ENCODE data around the gene TXNL4A. TPM values are rescaled to one million over a fixed set of nuclear protein-coding genes. Genes with fewer than 3 reads are reported as not detected.

TXNL4A gene
- total RNA-seq, 2 experiments from 2014 or later: 55.0 to 55.7 TPM

DNA sequence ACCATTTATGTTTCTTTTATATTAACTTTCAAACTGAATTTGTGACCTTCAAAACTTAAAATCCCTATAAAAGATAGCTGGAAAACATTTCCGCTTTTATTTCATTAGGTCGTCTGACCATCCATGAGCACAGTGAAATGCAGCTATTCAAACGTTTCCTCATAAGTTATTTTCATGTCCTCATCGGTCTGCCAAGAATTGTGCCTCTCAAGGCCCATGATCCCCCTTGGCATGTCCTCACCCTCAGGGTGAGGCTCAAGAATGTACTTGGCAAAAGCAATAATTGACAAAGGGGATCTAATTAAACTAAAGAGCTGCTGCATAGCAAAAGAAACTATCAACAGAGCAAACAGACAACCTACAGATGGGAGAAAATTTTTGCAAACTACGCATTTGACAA, 49.3 kb downstream of the TXNL4A start:
- DNase-seq (no peak), ATAC-seq (ENCODE audit: poor library complexity) (no peak)
- no peak for TF ChIP-seq CTCF (IDR thresholded peaks at IDR 0.05)
- Mint-ChIP-seq H3K27me3 (no peaks in the 10 kb centered on the region), H3K4me3 (no peak overlapping the region), H3K9me3 (no peaks in the 10 kb centered on the region), H3K4me1 (ENCODE audit: low read depth) (peaks cover 15% of the 10 kb centered on the region), H3K36me3 (ENCODE audit: low read depth) (peaks cover 87% of the 10 kb centered on the region), H3K27ac (no peak overlapping the region)
- intact Hi-C loops (cut with DNase I, micrococcal nuclease): no loop called here
- CTCF ChIA-PET: interaction anchor here (1.0 kb wide), 1 partner anchor 12 kb away, joined by 3 read pairs; no protein-coding TSS in a partner anchor
- POLR2A ChIA-PET: no interaction called here
- Histone ChIP-seq H3K27me3 (ENCODE audit: control insufficient read depth in 1 of 2, insufficient read depth in 2 of 2, low read length in 2 of 2) (no peaks in the 10 kb centered on the region), H3K36me3 (ENCODE audit: insufficient read depth, low read length) (peaks cover 54% of the 10 kb centered on the region), H3K4me3 (ENCODE audit: low read length) (no peak overlapping the region), H3K4me1 (ENCODE audit: insufficient read depth, low read length) (peaks cover 5% of the 10 kb centered on the region), H3K27ac (ENCODE audit: low read depth in 1 of 2, low read length in 2 of 2) (no peak overlapping the region), H3K9me3 (ENCODE audit: control insufficient read depth in 1 of 2, insufficient read depth in 1 of 2, low read length in 2 of 2) (peaks cover 3 to 44% of the 10 kb centered on the region in 2 experiments)

DNA sequence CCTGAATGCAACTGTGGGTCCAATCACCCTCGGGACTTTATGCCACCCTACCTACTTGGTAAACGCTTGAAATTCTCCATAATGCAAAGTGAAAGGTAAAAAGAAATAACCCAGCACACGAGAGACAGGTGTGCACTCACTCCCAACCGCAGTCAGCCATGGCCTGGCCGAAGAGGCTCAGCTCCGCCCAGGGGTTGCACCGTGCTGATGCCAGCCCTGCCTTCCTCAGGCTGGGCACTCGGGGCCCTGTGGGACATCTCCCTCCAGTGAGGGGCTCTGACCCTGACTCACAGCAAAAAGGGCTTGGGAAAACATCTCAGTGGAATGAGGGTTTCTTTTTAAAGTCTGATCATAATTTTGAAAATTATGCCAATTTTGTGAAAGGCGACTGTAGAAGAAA, 50.2 kb downstream of the TXNL4A start:
- peaks cover 54% of the 10 kb centered on the region for H3K36me3 ChIP-seq (ENCODE audit: insufficient read depth, low read length)
- Mint-ChIP-seq H3K36me3 (ENCODE audit: low read depth) (peaks cover 96% of the 10 kb centered on the region), H3K4me1 (ENCODE audit: low read depth) (peaks cover 13% of the 10 kb centered on the region), H3K27me3 (no peaks in the 10 kb centered on the region), H3K27ac (no peak overlapping the region), H3K9me3 (peaks cover 4% of the 10 kb centered on the region), H3K4me3 (no peak overlapping the region)
- CTCF ChIA-PET: no interaction called here
- peaks cover 12 to 51% of the 10 kb centered on the region in 2 experiments for H3K9me3 ChIP-seq (ENCODE audit: control insufficient read depth in 1 of 2, insufficient read depth in 1 of 2, low read length in 2 of 2)
- TF ChIP-seq CTCF (IDR thresholded peaks at IDR 0.05): no peak
- DNase-seq: no peak
- intact Hi-C loops (cut with DNase I, micrococcal nuclease): no loop called here
- POLR2A ChIA-PET: no interaction called here
- no peak overlapping the region for H3K4me3 ChIP-seq (ENCODE audit: low read length)
- no peaks in the 10 kb centered on the region for H3K27me3 ChIP-seq (ENCODE audit: control insufficient read depth in 1 of 2, insufficient read depth in 2 of 2, low read length in 2 of 2)
- no peak for ATAC-seq (ENCODE audit: poor library complexity)
- H3K4me1 ChIP-seq (ENCODE audit: insufficient read depth, low read length): no peaks in the 10 kb centered on the region
- no peak overlapping the region for H3K27ac ChIP-seq (ENCODE audit: low read depth in 1 of 2, low read length in 2 of 2)

GRCh38 chr18:79937103-79937860, 51.1 kb downstream of the TXNL4A start:
- no peak overlapping the region for H3K27ac Mint-ChIP-seq
- Histone ChIP-seq H3K27ac (ENCODE audit: low read depth in 1 of 2, low read length in 2 of 2) (no peak overlapping the region), H3K36me3 (ENCODE audit: insufficient read depth, low read length) (peaks cover 45% of the 10 kb centered on the region), H3K4me1 (ENCODE audit: insufficient read depth, low read length) (no peaks in the 10 kb centered on the region), H3K4me3 (ENCODE audit: low read length) (no peak overlapping the region), H3K27me3 (ENCODE audit: control insufficient read depth in 1 of 2, insufficient read depth in 2 of 2, low read length in 2 of 2) (no peaks in the 10 kb centered on the region), H3K9me3 (ENCODE audit: control insufficient read depth in 1 of 2, insufficient read depth in 1 of 2, low read length in 2 of 2) (peaks cover 20 to 51% of the 10 kb centered on the region in 2 experiments)
- H3K4me1 Mint-ChIP-seq (ENCODE audit: low read depth): peaks cover 13% of the 10 kb centered on the region
- no peak for ATAC-seq (ENCODE audit: poor library complexity)
- intact Hi-C loops (cut with DNase I, micrococcal nuclease): no loop called here
- peaks cover 11% of the 10 kb centered on the region for H3K9me3 Mint-ChIP-seq
- H3K36me3 Mint-ChIP-seq (ENCODE audit: low read depth): peaks cover 97% of the 10 kb centered on the region
- no peak for TF ChIP-seq CTCF (IDR thresholded peaks at IDR 0.05)
- DNase-seq: no peak
- ChIA-PET CTCF (no interaction called here), POLR2A (no interaction called here)
- H3K27me3 Mint-ChIP-seq: no peaks in the 10 kb centered on the region
- H3K4me3 Mint-ChIP-seq: no peak overlapping the region

All from CD4-positive, alpha-beta T cell (primary cell).